PC-9 (cell line): Measurements from ENCODE around the gene TBRG4.

ENCODE experiments used
- CTCF ChIP-seq: fragments of 200-600 bp; sonication (generic); conservative IDR thresholded peaks from 2 replicates; pipeline ENCODE4 v1.6.1; 2017; ENCODE audit warnings: mixed run types, antibody characterized with exemption, mild to moderate bottlenecking, moderate library complexity
- EZH2 ChIP-seq: fragments of 200-600 bp; sonication (generic); IDR thresholded peaks from 2 replicates; pipeline ENCODE4 v1.8.0; 2017; ENCODE audit warnings: antibody characterized with exemption, low read depth

GRCh38 chr7:45089341-45089891 is 22.1 kb downstream of the TBRG4 start:
- TF ChIP-seq EZH2 (no peak), CTCF (no peak)
